Keratinocyte (primary cell): ENCODE results near the gene NFAM1. TPM values are rescaled to one million over a fixed set of nuclear protein-coding genes. Genes with fewer than 3 reads are reported as not detected.

Experiments used
- DNase-seq: peaks from one replicate; pipeline ENCODE4 v3.0.0-alpha.2; 2011; ENCODE audit warnings: low read depth, missing footprints, low spot score
- FAIRE-seq: peaks from 2 replicates; lab custom pipeline; 2011; peaks lifted over from hg19 to GRCh38; lab: Jason Lieb, UNC
- H2AFZ ChIP-seq: 2 replicates; pipeline ENCODE4 v1.6.0; 2012; ENCODE audit warnings: low read length, control low read depth, inconsistent platforms; ENCODE audit not compliant: control insufficient read depth
- H3K27ac ChIP-seq: 2 replicates; pipeline ENCODE4 v1.5.1; 2011; ENCODE audit warnings: low read length; ENCODE audit not compliant: control insufficient read depth, insufficient read depth
- H3K27me3 ChIP-seq: 3 replicates; pipeline ENCODE4 v1.6.0; 2011; ENCODE audit warnings: low read length; ENCODE audit not compliant: control insufficient read depth, insufficient read depth; ENCODE audit errors: extremely low read depth
- H3K36me3 ChIP-seq, 2 experiments: 2 replicates in 1 of 2; 3 replicates in 1 of 2; pipeline ENCODE4 v1.5.1; 2011; ENCODE audit warnings: low read length in 2 of 2, mild to moderate bottlenecking in 1 of 2; ENCODE audit not compliant: control insufficient read depth in 2 of 2, insufficient read depth in 2 of 2; ENCODE audit errors: extremely low read depth in 1 of 2
- H3K4me1 ChIP-seq: 3 replicates; pipeline ENCODE4 v1.5.1; 2011; ENCODE audit warnings: low read length; ENCODE audit not compliant: control insufficient read depth, insufficient read depth; ENCODE audit errors: extremely low read depth
- H3K4me2 ChIP-seq: 3 replicates; pipeline ENCODE4 v1.6.0; 2011; ENCODE audit warnings: low read depth, low read length; ENCODE audit not compliant: control insufficient read depth, insufficient read depth; ENCODE audit errors: extremely low read depth
- H3K4me3 ChIP-seq, 3 experiments: fragments of 200-600 bp in 1 of 3; sonication (generic) in 1 of 3; 2 replicates in 2 of 3; 3 replicates in 1 of 3; pipeline ENCODE4 v1.5.1; 2011 to 2016; ENCODE audit warnings: low read length in 3 of 3, mild to moderate bottlenecking in 3 of 3, control low read depth in 2 of 3, inconsistent platforms in 1 of 3, low read depth in 1 of 3, mixed read lengths in 1 of 3, mixed run types in 1 of 3, moderate library complexity in 1 of 3; ENCODE audit not compliant: control insufficient read depth in 2 of 3, insufficient read depth in 2 of 3; ENCODE audit errors: extremely low read depth in 1 of 3
- H3K79me2 ChIP-seq: 2 replicates; pipeline ENCODE4 v1.6.0; 2012; ENCODE audit warnings: low read length; ENCODE audit not compliant: control insufficient read depth, insufficient read depth
- H3K9ac ChIP-seq: 3 replicates; pipeline ENCODE4 v1.6.0; 2011; ENCODE audit warnings: low read length; ENCODE audit not compliant: control insufficient read depth, insufficient read depth; ENCODE audit errors: extremely low read depth
- H3K9me1 ChIP-seq: 3 replicates; pipeline ENCODE4 v1.6.0; 2011; ENCODE audit warnings: low read length; ENCODE audit not compliant: control insufficient read depth, insufficient read depth; ENCODE audit errors: extremely low read depth
- H3K9me3 ChIP-seq: 2 replicates; pipeline ENCODE4 v1.5.1; 2012; ENCODE audit warnings: low read depth, low read length; ENCODE audit not compliant: control insufficient read depth
- H4K20me1 ChIP-seq: 3 replicates; pipeline ENCODE4 v1.6.0; 2011; ENCODE audit warnings: low read length; ENCODE audit not compliant: control insufficient read depth, insufficient read depth; ENCODE audit errors: extremely low read depth
- CTCF ChIP-seq, 3 experiments: IDR thresholded peaks in 1 of 3; conservative IDR thresholded peaks in 1 of 3; optimal IDR thresholded peaks in 1 of 3; 2 replicates in 2 of 3; 3 replicates in 1 of 3; pipeline versions ENCODE3 to v1.5.1; 2011; ENCODE audit warnings: low read length in 3 of 3, mild to moderate bottlenecking in 3 of 3, moderate library complexity in 2 of 3, control low read depth in 1 of 3, inconsistent platforms in 1 of 3; ENCODE audit not compliant: insufficient read depth in 2 of 3; ENCODE audit errors: extremely low read depth in 1 of 3
- EZH2 ChIP-seq: IDR thresholded peaks from one replicate; pipeline ENCODE4 v1.6.1; 2012; ENCODE audit warnings: inconsistent platforms, mild to moderate bottlenecking, low read length, moderate library complexity
- dilution Hi-C: fragments of 300-500 bp; cut with MboI; formaldehyde crosslinking; loops from one replicate; pipeline ENCODE4 v1.7.0; 2020; ENCODE audit warnings: low sequenced_read_pairs; ENCODE audit not compliant: extremely low pct_ligation_motif_present
- polyA plus RNA-seq, 5 experiments: library from polyadenylated mRNA; depleted of rRNA in 3 of 5; stranded (reverse) in 3 of 5; stranded (forward) in 1 of 5; unstranded in 1 of 5; fragments of >200 nt; gene quantifications; 1 replicate in 1 of 5; 2 replicates in 3 of 5; 3 replicates in 1 of 5; pipeline versions ENCODE4 v1.2.1 to v1.2.3, GENCODE V29; 2011 to 2012; ENCODE audit warnings: missing spikeins in 2 of 5, low read depth in 1 of 5, low replicate concordance in 1 of 5

The NFAM1 gene
- polyA plus RNA-seq, 1 donor (not counting 4 experiments of a cell fraction or from before 2014, with no cell fraction given): not detected

GRCh38 chr22:42371501-42371900 lies 60.7 kb downstream of the NFAM1 start:
- dilution Hi-C loops: no loop called here
- no peaks in the 10 kb centered on the region for H3K9me3 ChIP-seq

GRCh38 chr22:42371099-42371498 lies 61.1 kb downstream of the NFAM1 start:
- Histone ChIP-seq H3K4me2 (no peak overlapping the region), H3K36me3 (no peaks in the 10 kb centered on the region), H3K4me1 (peaks cover 24% of the 10 kb centered on the region), H4K20me1 (peaks cover 4% of the 10 kb centered on the region), H3K9me3 (no peaks in the 10 kb centered on the region), H3K9ac (no peak overlapping the region), H2AFZ (no peak overlapping the region), H3K4me3 (no peak overlapping the region), H3K9me1 (no peaks in the 10 kb centered on the region), H3K27ac (no peak overlapping the region), H3K27me3 (peaks cover 29% of the 10 kb centered on the region), H3K79me2 (no peaks in the 10 kb centered on the region)
- TF ChIP-seq EZH2 (no peak), CTCF (optimal IDR thresholded peaks at IDR 0.05 in 1 of 3, IDR thresholded peaks at IDR 0.05 in 1 of 3, conservative IDR thresholded peaks at IDR 0.05 in 1 of 3; ENCODE audit: extremely low read depth in 1 of 3, insufficient read depth in 2 of 3, low read length in 3 of 3) (no peak)
- dilution Hi-C loops: no loop called here
- DNase-seq (no peak), FAIRE-seq (no peak)

More at GRCh38 chr22:42371501-42371900, 60.7 kb downstream of the NFAM1 start:
- Histone ChIP-seq H3K79me2 (no peaks in the 10 kb centered on the region), H3K27me3 (peaks cover 25% of the 10 kb centered on the region), H3K27ac (no peak overlapping the region), H4K20me1 (peaks cover 4% of the 10 kb centered on the region), H3K9me1 (no peaks in the 10 kb centered on the region), H3K36me3 (no peaks in the 10 kb centered on the region), H3K4me3 (no peak overlapping the region), H2AFZ (no peak overlapping the region), H3K4me2 (no peak overlapping the region), H3K9ac (no peak overlapping the region), H3K4me1 (peaks cover 24% of the 10 kb centered on the region)
- DNase-seq (no peak), FAIRE-seq (no peak)
- TF ChIP-seq EZH2: no peak
- TF ChIP-seq CTCF (optimal IDR thresholded peaks at IDR 0.05 in 1 of 3, IDR thresholded peaks at IDR 0.05 in 1 of 3, conservative IDR thresholded peaks at IDR 0.05 in 1 of 3; ENCODE audit: extremely low read depth in 1 of 3, insufficient read depth in 2 of 3, low read length in 3 of 3): no peak
